Brain microvascular endothelial cell (primary cell): ENCODE measurements around the gene CDC25C.

Source experiments
- DNase-seq: peaks from one replicate; pipeline ENCODE4 v3.0.0-alpha.2; 2020
- H3K27ac ChIP-seq: fragments of 250-450 bp; sonication (Bioruptor Pico); 2 replicates; pipeline ENCODE4 v1.5.1; 2020; ENCODE audit warnings: mild to moderate bottlenecking, moderate library complexity
- H3K27me3 ChIP-seq: fragments of 250-450 bp; sonication (Bioruptor Pico); replicated peaks from 2 replicates; pipeline ENCODE4 v1.5.1; 2020; ENCODE audit warnings: mild to moderate bottlenecking
- H3K36me3 ChIP-seq: fragments of 250-450 bp; sonication (Bioruptor Pico); replicated peaks from 2 replicates; pipeline ENCODE4 v1.5.1; 2020; ENCODE audit warnings: mild to moderate bottlenecking
- H3K4me3 ChIP-seq: 2 replicates; pipeline ENCODE4 v1.5.1; 2011; ENCODE audit warnings: low read depth, mild to moderate bottlenecking, control low read depth, low read length, moderate library complexity
- CTCF ChIP-seq: IDR thresholded peaks from 2 replicates; pipeline ENCODE4 v1.5.1; 2011; ENCODE audit warnings: low read depth, mild to moderate bottlenecking, moderate library complexity, low read length, control low read depth, inconsistent platforms; ENCODE audit errors: missing control alignments
- in situ Hi-C: cut with HindIII; loops from 2 replicates; pipeline ENCODE4 v1.10.0; 2017; ENCODE audit warnings: low sequenced_read_pairs, low pct_ligation_motif_present

The CDC25C gene

DNA sequence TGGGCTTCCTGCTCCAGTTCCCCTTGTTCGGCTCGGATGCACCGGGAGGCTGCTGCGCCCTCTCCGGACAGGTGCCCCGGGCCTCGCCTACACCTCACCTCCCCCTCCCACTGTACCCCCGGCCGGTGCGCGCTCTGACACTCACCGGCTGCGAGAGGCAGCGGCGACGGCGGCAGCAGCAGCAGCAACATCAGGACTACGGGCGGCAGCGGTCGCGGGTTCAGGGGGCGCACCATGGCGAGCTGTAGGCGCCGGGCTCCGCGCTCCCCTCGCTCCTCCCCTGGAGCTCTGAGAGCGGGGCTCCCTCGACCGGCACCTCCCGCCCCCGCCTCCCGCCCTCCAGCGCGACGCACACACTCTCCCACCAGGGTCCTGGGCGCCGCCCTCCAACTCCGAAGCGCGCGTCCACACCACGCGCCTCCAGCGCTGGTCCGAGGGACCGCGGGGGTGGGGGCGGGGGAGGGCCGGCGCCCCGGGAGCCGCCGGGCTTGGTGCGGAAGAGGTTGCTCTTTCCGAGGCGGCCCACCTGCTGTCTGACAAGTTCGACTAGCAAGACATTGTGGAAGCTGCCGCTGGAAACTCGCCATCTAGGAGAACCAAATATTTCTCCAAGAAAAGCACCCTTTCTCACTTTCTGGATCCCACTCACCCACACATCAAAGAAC is 57.3 kb downstream of the CDC25C start, which contains the start of gene GFRA3:
TSS of gene GFRA3 (minus strand) at position 433 of the 665 bp plus-strand sequence. CDS start at position 236, 197 bp downstream.
- H3K27me3 ChIP-seq, result no peaks in the 10 kb centered on the region
- in situ Hi-C loops, result no loop called here
- no peak for TF ChIP-seq CTCF
- no peak within 1 kb of the TSS for H3K27ac ChIP-seq
- DNase-seq, result no peak
- peak within 1 kb of the TSS; percentile 47 for H3K4me3 ChIP-seq
- H3K36me3 ChIP-seq, result no peaks in the 10 kb centered on the region

DNA sequence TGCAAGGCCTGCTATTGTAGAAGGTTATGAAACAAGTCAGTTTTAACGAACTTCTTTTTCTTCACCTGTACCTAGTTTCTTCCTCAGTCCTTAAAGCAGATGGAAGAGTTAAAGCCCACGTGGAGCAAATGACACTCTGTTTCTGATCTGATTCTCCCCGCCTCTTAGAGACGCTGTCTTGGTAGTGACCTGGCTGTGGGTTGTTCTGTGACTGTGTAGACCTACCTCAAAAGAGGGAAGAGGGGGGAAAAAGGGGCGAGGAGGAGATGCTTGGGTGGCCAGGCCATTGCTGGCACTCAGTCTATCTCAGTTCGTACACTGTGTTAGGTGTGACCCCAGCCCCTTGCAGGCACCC is 57.8 kb downstream of the CDC25C start:
- in situ Hi-C loops, result no loop called here
- no peak for DNase-seq
- H3K4me3 ChIP-seq, result peak overlapping the region; percentile 47
- TF ChIP-seq CTCF, result no peak
- H3K36me3 ChIP-seq, result no peaks in the 10 kb centered on the region
- no peaks in the 10 kb centered on the region for H3K27me3 ChIP-seq
- H3K27ac ChIP-seq, result no peak overlapping the region

DNA sequence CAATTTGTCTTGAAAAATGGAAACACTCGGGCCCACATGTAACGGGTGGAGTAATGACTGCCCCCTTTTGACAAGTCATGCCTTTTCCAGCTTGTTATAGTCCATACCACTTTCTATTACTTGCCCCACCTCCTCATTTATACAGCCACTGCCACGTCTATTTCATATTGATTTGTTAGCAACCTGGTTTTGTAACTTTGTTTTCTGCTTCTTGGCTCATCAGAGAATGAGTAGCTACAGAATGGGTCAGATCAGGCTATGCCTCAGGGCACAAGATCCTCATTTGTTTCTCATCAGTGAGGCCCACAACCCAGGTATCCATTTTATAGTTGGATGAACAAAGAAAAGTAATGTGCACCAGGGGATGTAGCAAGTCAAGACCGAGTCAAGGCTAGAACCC is 58.9 kb downstream of the CDC25C start:
- Histone ChIP-seq H3K4me3 (no peak overlapping the region), H3K27me3 (no peaks in the 10 kb centered on the region), H3K36me3 (no peaks in the 10 kb centered on the region), H3K27ac (no peak overlapping the region)
- in situ Hi-C loops, result no loop called here
- TF ChIP-seq CTCF, result no peak
- no peak for DNase-seq

DNA sequence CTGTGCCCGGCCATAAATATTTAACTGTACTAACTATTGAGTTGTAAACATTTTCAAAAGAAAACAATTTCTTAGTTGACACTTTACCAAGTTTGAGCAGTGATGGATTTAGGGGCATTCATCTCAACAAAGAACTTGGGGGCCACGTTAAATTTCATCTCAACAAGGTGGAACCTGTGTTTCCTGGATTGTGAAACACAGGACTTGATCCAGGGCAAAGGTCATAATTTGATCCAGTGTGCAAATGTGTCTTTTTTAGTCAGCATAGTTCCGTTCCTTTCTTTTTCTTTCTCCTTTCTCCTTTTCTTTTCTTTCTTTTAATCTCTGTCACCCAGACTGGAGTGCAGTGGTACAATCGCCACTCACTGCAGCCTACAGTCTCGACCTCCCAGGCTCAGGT is 60.3 kb downstream of the CDC25C start:
- no peaks in the 10 kb centered on the region for H3K36me3 ChIP-seq
- in situ Hi-C loops, result no loop called here
- H3K27ac ChIP-seq, result no peak overlapping the region
- TF ChIP-seq CTCF, result no peak
- H3K27me3 ChIP-seq, result no peaks in the 10 kb centered on the region
- no peak overlapping the region for H3K4me3 ChIP-seq
- no peak for DNase-seq

GRCh38 chr5:138264183-138264582 is 67.4 kb downstream of the CDC25C start:
- H3K4me3 ChIP-seq, result no peak overlapping the region
- TF ChIP-seq CTCF, result no peak
- in situ Hi-C loops, result no loop called here
- no peaks in the 10 kb centered on the region for H3K36me3 ChIP-seq
- H3K27me3 ChIP-seq, result no peaks in the 10 kb centered on the region
- DNase-seq, result no peak
- H3K27ac ChIP-seq, result no peak overlapping the region

DNA sequence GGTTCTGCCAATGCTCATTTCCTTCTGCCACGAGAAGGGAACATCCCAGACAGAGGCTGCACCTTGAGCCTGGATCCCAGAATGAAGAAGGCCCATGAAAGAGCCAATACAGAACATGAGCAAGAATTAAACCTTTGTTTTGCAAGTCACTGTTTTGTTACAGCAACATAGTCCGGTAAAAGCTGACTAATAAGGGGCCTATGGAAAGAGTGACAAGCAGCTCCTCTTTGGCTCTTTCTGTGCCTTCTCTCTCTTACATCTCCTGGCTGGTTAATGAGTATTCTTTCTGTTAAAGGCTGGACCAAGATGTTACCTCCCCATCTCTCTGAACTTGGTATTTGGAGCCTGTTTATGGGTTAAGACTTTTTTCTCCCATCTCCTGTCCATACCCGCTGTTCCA is 68.0 kb downstream of the CDC25C start:
- Histone ChIP-seq H3K27ac (no peak overlapping the region), H3K27me3 (no peaks in the 10 kb centered on the region), H3K4me3 (no peak overlapping the region), H3K36me3 (no peaks in the 10 kb centered on the region)
- in situ Hi-C loops, result no loop called here
- no peak for TF ChIP-seq CTCF
- no peak for DNase-seq
